Stomach (tissue), 4 donors: ENCODE results near the gene CASP1.

ENCODE experiments used
- CTCF ChIP-seq, 7 experiments: fragments of 450-650 bp in 4 of 7; fragments of 200-600 bp in 3 of 7; sonication (generic) in 3 of 7; IDR thresholded peaks; one replicate each; pipeline ENCODE4 v1.5.1; 2016 to 2019; ENCODE audit warnings: antibody characterized with exemption in 7 of 7, control low read depth in 2 of 7, mild to moderate bottlenecking in 1 of 7
- POLR2AphosphoS5 ChIP-seq, 3 donors: sonication (generic); formaldehyde crosslinking; IDR thresholded peaks; one replicate each; pipeline ENCODE4 v1.6.1; 2016; ENCODE audit warnings: antibody characterized with exemption in 3 of 3

- TF ChIP-seq CTCF (IDR thresholded peaks at IDR 0.05) (no peak), POLR2AphosphoS5 (IDR thresholded peaks at IDR 0.05) (no peak)
These were observed 5.8 kb upstream of the CASP1 start for GRCh38 chr11:105040703-105041102.
